Stomach (tissue), 9 donors: ENCODE data around the gene ITPR2. TPM values are rescaled to one million over a fixed set of nuclear protein-coding genes. Genes with fewer than 3 reads are reported as not detected.
"Not testable (repeated sequence)": the region's sequence is repeated elsewhere in the genome, so short reads cannot be mapped to it uniquely, and the experiment has no call there.

ENCODE experiments used
- DNase-seq, 2 donors: peaks; one replicate each; pipeline versions ENCODE4 v3.0.0 to v3.0.0-alpha.2; 2013 to 2019
- H3K27ac ChIP-seq, 5 donors: fragments of 200-600 bp in 4 of 5; sonication (generic) in 4 of 5; one replicate each; pipeline ENCODE4 v1.5.1; 2013 to 2019; ENCODE audit warnings: mild to moderate bottlenecking in 1 of 5, moderate library complexity in 1 of 5
- H3K27me3 ChIP-seq, 3 donors: fragments of 200-600 bp; sonication (generic); one replicate each; pipeline ENCODE4 v1.5.1; 2017 to 2019; ENCODE audit warnings: mixed run types in 1 of 3
- H3K36me3 ChIP-seq, 4 donors: fragments of 200-600 bp; sonication (generic); 1 replicate in 3 of 4; 2 replicates in 1 of 4; pipeline ENCODE4 v1.5.1; 2016 to 2019
- H3K4me1 ChIP-seq, 4 donors: fragments of 200-600 bp; sonication (generic); one replicate each; pipeline ENCODE4 v1.5.1; 2016 to 2019
- H3K4me3 ChIP-seq, 4 donors: fragments of 200-600 bp; sonication (generic) in 3 of 4; one replicate each; pipeline ENCODE4 v1.5.1; 2016 to 2019; ENCODE audit warnings: mild to moderate bottlenecking in 1 of 4
- H3K9me3 ChIP-seq, 4 donors: fragments of 200-600 bp; sonication (generic); one replicate each; pipeline ENCODE4 v1.5.1; 2016 to 2019
- EP300 ChIP-seq: sonication (generic); formaldehyde crosslinking; IDR thresholded peaks from one replicate; pipeline ENCODE4 v1.6.1; 2017; ENCODE audit warnings: antibody characterized with exemption
- POLR2A ChIP-seq, 4 donors: fragments of 450-650 bp; IDR thresholded peaks; one replicate each; pipeline ENCODE4 v1.6.1; 2016; ENCODE audit warnings: antibody characterized with exemption in 4 of 4, control low read depth in 2 of 4, mild to moderate bottlenecking in 1 of 4, moderate library complexity in 1 of 4
- POLR2AphosphoS5 ChIP-seq, 3 donors: sonication (generic); formaldehyde crosslinking; IDR thresholded peaks; one replicate each; pipeline ENCODE4 v1.6.1; 2016; ENCODE audit warnings: antibody characterized with exemption in 3 of 3
- WGBS, 5 donors: extraction: QIAGEN DNeasy Blood & Tissue Kit in 3 of 5; methylation state at CpG; one replicate each; pipeline versions ENCODE4 v1.1.5 to v1.1.7; 2013 to 2018; 5-methylcytosine and 5-hydroxymethylcytosine counted together
- intact Hi-C: fragments of 100-400 bp; cut with DNase I; formaldehyde crosslinking; loops from one replicate; pipeline ENCODE4 v1.15.1; 2023; ENCODE audit warnings: low total_unique reads
- polyA plus RNA-seq, 3 donors: library from polyadenylated mRNA; stranded (reverse); fragments of 200-250 nt; gene quantifications; one replicate each; pipeline ENCODE4 v1.2.3, GENCODE V29; 2013
- total RNA-seq, 5 donors: library from RNA; depleted of rRNA; stranded (reverse); fragments of >200 nt; gene quantifications; one replicate each; pipeline versions ENCODE4 v1.1.0 to v1.2.3, GENCODE V29; 2014 to 2016
- TF ChIP-seq, protein P1 (sequence below), 7 experiments: fragments of 450-650 bp in 4 of 7; fragments of 200-600 bp in 3 of 7; sonication (generic) in 3 of 7; IDR thresholded peaks; one replicate each; pipeline ENCODE4 v1.5.1; 2016 to 2019; ENCODE audit warnings: antibody characterized with exemption in 7 of 7, control low read depth in 2 of 7, mild to moderate bottlenecking in 1 of 7
- donor health status: healthy with polysubstance abuse.
- donor health status: Bipolar disorder and iron deficiency.
- donor health status: healthy.

ITPR2 gene
- total and polyA plus RNA-seq, 8 donors = 1.4 to 172 (median 23.4) TPM

DNA sequence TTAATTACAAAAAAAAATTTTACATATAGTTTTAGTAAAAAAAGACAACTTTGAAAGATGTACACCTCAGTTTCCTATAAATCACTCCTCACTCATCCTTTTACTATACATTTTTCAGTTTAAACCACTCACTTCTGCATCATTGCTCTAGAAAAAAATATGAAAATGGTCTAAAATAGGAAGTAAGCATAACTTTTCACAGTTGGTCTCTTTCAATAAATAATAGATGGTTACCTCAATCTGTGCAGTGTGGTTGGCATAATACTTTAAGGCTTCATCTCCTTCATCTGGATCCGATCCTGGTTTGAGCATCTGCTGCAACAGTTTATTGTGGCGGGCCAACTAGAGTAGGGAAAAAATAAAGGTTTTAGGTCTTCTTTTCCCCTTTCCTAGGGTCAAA is 389.7 kb downstream of the ITPR2 start:
- WGBS, 5 donors = 93 to 97% (median 94%) methylated on average over 2 of the region's 2 CpGs

DNA sequence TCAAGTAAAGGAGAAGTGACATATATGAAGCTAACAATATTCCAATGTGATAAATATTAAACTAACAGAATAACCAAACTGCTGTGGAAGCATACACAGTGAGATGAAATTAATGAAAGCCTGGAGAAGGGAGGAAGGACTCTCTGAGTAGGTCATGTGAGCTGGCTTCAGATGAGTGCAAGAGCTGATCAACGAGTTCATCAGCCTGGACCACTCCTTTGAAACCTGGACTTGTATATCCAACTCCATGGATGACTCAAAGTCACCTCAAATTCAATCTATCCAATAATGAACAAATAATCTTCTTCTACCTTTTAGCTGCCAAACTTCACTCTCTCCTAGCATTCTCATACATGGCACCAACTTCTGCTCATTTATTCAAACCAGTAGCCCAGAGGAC is 391.6 kb downstream of the ITPR2 start:
- Histone ChIP-seq H3K4me3 (no peak overlapping the region), H3K27me3 (no peaks in the 10 kb centered on the region), H3K36me3 (peaks cover 0 to 30% (median 17%) of the 10 kb centered on the region in 4 donors), H3K4me1 (peaks cover 0 to 6% (median 0%) of the 10 kb centered on the region in 4 donors), H3K9me3 (no peaks in the 10 kb centered on the region), H3K27ac (no peak overlapping the region)
- 71 to 96% (median 85%) methylated on average over 1 of the region's 1 CpG for WGBS, 5 donors
- intact Hi-C loops = no loop called here
- no peak for DNase-seq
- TF ChIP-seq EP300 (no peak), POLR2AphosphoS5 (IDR thresholded peaks at IDR 0.05) (no peak)
- TF ChIP-seq, protein P1, sequence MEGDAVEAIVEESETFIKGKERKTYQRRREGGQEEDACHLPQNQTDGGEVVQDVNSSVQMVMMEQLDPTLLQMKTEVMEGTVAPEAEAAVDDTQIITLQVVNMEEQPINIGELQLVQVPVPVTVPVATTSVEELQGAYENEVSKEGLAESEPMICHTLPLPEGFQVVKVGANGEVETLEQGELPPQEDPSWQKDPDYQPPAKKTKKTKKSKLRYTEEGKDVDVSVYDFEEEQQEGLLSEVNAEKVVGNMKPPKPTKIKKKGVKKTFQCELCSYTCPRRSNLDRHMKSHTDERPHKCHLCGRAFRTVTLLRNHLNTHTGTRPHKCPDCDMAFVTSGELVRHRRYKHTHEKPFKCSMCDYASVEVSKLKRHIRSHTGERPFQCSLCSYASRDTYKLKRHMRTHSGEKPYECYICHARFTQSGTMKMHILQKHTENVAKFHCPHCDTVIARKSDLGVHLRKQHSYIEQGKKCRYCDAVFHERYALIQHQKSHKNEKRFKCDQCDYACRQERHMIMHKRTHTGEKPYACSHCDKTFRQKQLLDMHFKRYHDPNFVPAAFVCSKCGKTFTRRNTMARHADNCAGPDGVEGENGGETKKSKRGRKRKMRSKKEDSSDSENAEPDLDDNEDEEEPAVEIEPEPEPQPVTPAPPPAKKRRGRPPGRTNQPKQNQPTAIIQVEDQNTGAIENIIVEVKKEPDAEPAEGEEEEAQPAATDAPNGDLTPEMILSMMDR (IDR thresholded peaks at IDR 0.05) = no peak

More for the DNA sequence above, 389.7 kb downstream of the ITPR2 start:
- no peaks in the 10 kb centered on the region for H3K4me1 ChIP-seq
- intact Hi-C loops = no loop called here
- no peaks in the 10 kb centered on the region for H3K27me3 ChIP-seq
- no peak for DNase-seq
- H3K4me3 ChIP-seq = no peak overlapping the region
- H3K27ac ChIP-seq = no peak overlapping the region
- H3K36me3 ChIP-seq = peaks cover 0 to 30% (median 17%) of the 10 kb centered on the region in 4 donors
- H3K9me3 ChIP-seq = no peaks in the 10 kb centered on the region
- TF ChIP-seq POLR2AphosphoS5 (IDR thresholded peaks at IDR 0.05) = no peak
- no peak for TF ChIP-seq POLR2A (IDR thresholded peaks at IDR 0.05)

- intact Hi-C loops = no loop called here
- Histone ChIP-seq H3K27me3 (no peaks in the 10 kb centered on the region), H3K27ac (no peak overlapping the region), H3K36me3 (peaks cover 0 to 9% (median 0%) of the 10 kb centered on the region in 4 donors), H3K4me1 (peaks cover 0 to 10% (median 4%) of the 10 kb centered on the region in 4 donors), H3K9me3 (no peaks in the 10 kb centered on the region), H3K4me3 (no peak overlapping the region)
- TF ChIP-seq POLR2AphosphoS5 (IDR thresholded peaks at IDR 0.05) = no peak
- TF ChIP-seq, protein P1 (IDR thresholded peaks at IDR 0.05) = no peak
- no peak for TF ChIP-seq EP300
- no peak for TF ChIP-seq POLR2A (IDR thresholded peaks at IDR 0.05)
- WGBS, 5 donors = 37 to 65% (median 58%) methylated on average over 1 of the region's 1 CpG
- DNase-seq = peak in 1 of 2 donors; percentile 32
Observed at GRCh38 chr12:26435069-26435404, 398.0 kb downstream of the ITPR2 start.

- Histone ChIP-seq H3K27me3 (no peaks in the 10 kb centered on the region), H3K9me3 (no peaks in the 10 kb centered on the region), H3K27ac (no peak overlapping the region), H3K4me1 (peaks cover 0 to 10% (median 4%) of the 10 kb centered on the region in 4 donors), H3K36me3 (peaks cover 0 to 7% (median 0%) of the 10 kb centered on the region in 4 donors), H3K4me3 (no peak overlapping the region)
- DNase-seq = peak in 1 of 2 donors; percentile 66
- TF ChIP-seq, protein P1 (IDR thresholded peaks at IDR 0.05) = peak in 5 of 7 experiments; percentile 38 to 85 (median 54)
- TF ChIP-seq EP300 (no peak), POLR2AphosphoS5 (IDR thresholded peaks at IDR 0.05) (peak in 1 of 3 donors; percentile 30), POLR2A (IDR thresholded peaks at IDR 0.05) (no peak)
- 45 to 60% (median 52%) methylated on average over 4 of the region's 4 CpGs for WGBS, 5 donors
- intact Hi-C loops = no loop called here
Observed at GRCh38 chr12:26434299-26435068, 398.5 kb downstream of the ITPR2 start.

DNA sequence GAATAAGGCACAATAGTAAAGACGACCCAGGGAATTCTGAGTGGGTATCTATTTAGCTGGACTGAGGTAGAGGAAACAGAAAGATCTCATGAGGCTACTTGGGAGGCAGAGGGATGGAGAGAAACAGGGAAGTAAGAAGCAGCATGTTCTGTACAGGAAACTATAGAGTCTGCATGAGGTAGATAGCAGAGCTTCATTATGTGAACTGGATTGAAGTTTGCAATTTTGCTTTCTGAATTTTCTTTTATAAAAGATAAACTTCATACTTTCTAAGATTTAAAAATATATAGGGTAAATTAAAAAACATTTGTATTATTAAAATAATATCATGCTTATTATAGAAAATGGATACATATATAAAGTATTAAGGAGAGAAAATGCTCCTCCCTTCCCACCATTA is 399.3 kb downstream of the ITPR2 start:
- intact Hi-C loops, DNase-seq, H3K36me3 ChIP-seq, H3K4me1 ChIP-seq, H3K4me3 ChIP-seq, H3K27ac ChIP-seq, H3K27me3 ChIP-seq, H3K9me3 ChIP-seq: not testable (repeated sequence)
- WGBS, 5 donors = 79 to 89% (median 81%) methylated on average over 1 of the region's 1 CpG
